ENCODE results near the gene DAG1.

DAG1 gene

GRCh38 chr3:49582177-49582576 is 112.1 kb downstream of the DAG1 start:
- Histone ChIP-seq H3K4me1 (ENCODE audit: insufficient read depth, insufficient read length) (no peaks in the 10 kb centered on the region), H3K9me3 (ENCODE audit: insufficient read depth, low read length) (no peaks in the 10 kb centered on the region), H3K27me3 (ENCODE audit: insufficient read depth, insufficient read length) (no peaks in the 10 kb centered on the region), H3K4me3 (ENCODE audit: insufficient read length, low read depth) (no peak overlapping the region), H3K9ac (ENCODE audit: insufficient read length, low read depth) (no peak overlapping the region), H3K36me3 (ENCODE audit: insufficient read depth, insufficient read length, low read length) (no peaks in the 10 kb centered on the region)
- TF ChIP-seq SUZ12 (IDR thresholded peaks at IDR 0.05; ENCODE audit: extremely low read depth, insufficient read depth, insufficient read length) (no peak), YY1 (IDR thresholded peaks at IDR 0.05; ENCODE audit: insufficient read depth, insufficient read length) (no peak), ZNF274 (IDR thresholded peaks at IDR 0.05; ENCODE audit: low read depth, low read length) (no peak)
- DNase-seq (ENCODE audit: low read depth, low spot score): no peak

All from NT2/D1 (cell line).